ENCODE data around the gene MAST1. TPM values are rescaled to one million over a fixed set of nuclear protein-coding genes. Genes with fewer than 3 reads are reported as not detected.
"Not testable (repeated sequence)": the region's sequence is repeated elsewhere in the genome, so short reads cannot be mapped to it uniquely, and the experiment has no call there.

Gene MAST1
- total RNA-seq, 1 experiment from 2014 or later, result not detected

DNA sequence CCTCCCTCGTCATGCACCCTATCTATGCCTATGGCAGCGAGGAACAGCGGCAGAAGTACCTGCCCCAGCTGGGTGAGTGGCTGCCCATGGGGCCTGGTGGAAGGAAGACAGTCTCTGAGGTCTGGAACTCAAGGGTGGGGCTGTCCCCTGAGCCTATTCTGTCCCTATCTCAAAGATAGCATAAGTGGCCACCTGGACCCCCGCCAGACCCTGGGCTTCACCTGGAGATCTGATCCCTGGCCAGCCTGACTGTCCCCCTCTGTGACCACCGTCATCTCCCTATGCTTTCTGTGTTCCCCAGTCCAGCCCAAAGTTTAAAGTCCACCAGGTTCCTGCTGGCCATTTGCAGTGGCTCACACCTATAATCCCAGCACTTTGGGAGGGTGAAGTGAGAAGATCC is 55.3 kb downstream of the MAST1 start:
- DNase-seq (ENCODE audit: low read depth in 1 of 2, low spot score in 2 of 2), result no peak
- H3K27me3 ChIP-seq (replicated peaks), result no peaks in the 10 kb centered on the region
- H3K4me1 ChIP-seq (replicated peaks), result peaks cover 10% of the 10 kb centered on the region
- H3K9me3 ChIP-seq (replicated peaks), result no peaks in the 10 kb centered on the region
- no peak overlapping the region for H3K4me3 ChIP-seq
- H3K27ac ChIP-seq, result no peak overlapping the region
- peaks cover 14% of the 10 kb centered on the region; the same call in 1 of the 2 replicates for H3K36me3 ChIP-seq

- H3K36me3 ChIP-seq, result peaks cover 17% of the 10 kb centered on the region
- DNase-seq (ENCODE audit: low read depth in 1 of 2, low spot score in 2 of 2), result no peak
- no peaks in the 10 kb centered on the region for H3K9me3 ChIP-seq (replicated peaks)
- H3K27ac ChIP-seq, result no peak overlapping the region
- no peak overlapping the region for H3K4me3 ChIP-seq
- no peaks in the 10 kb centered on the region for H3K27me3 ChIP-seq (replicated peaks)
- peaks cover 8% of the 10 kb centered on the region for H3K4me1 ChIP-seq (replicated peaks)
These were observed 58.1 kb downstream of the MAST1 start for GRCh38 chr19:12896460-12896859.

- no peak for DNase-seq (ENCODE audit: low read depth in 1 of 2, low spot score in 2 of 2)
- H3K4me1 ChIP-seq (replicated peaks), result no peaks in the 10 kb centered on the region
- no peaks in the 10 kb centered on the region for H3K27me3 ChIP-seq (replicated peaks)
- H3K36me3 ChIP-seq, result peaks cover 17% of the 10 kb centered on the region
- H3K27ac ChIP-seq, result no peak overlapping the region
- no peaks in the 10 kb centered on the region for H3K9me3 ChIP-seq (replicated peaks)
- H3K4me3 ChIP-seq, result no peak overlapping the region
These were observed 61.7 kb downstream of the MAST1 start for GRCh38 chr19:12899891-12900518.

DNA sequence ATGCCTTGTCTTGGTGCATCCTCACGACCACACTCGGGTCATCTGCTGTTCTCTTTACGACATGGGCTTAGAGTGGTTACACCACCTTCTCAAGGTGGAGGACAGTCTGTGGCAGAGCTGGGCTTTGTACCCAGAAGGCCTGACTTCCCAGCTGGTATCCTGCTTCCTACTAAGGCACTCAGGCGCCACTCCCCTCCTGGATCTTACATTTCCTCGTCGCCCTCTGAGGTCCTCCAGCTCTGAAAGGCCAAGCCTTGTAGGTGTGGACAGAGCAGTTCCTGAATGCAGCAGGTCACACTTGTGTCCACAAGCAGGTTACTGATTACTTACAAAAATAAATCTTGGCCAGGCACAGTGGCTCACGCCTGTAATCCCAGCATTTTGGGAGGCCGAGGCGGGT is 68.9 kb downstream of the MAST1 start:
- Histone ChIP-seq H3K27me3 (replicated peaks) (no peaks in the 10 kb centered on the region), H3K36me3 (no peaks in the 10 kb centered on the region)

DNA sequence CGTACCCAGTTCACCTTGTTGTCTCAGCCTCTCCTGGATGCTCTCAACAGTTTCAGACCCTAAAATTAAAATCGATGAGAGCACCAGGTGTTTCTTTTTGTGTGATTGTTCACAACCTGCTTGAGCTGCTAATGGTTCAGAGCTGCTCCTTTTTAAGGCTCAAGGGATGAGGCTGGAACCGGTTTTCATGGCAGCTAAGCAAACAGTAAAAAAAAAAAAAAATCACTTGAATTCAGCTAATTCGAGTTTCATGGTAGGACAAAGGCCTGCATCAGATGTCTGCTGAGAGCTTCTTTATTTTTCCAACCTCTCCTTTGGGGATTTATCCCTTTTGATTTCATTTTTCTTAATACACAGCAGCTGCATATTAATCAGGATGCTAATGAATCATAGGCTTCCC is 74.3 kb downstream of the MAST1 start:
- Histone ChIP-seq H3K27ac (no peak overlapping the region), H3K9me3 (replicated peaks) (no peaks in the 10 kb centered on the region), H3K36me3 (no peaks in the 10 kb centered on the region), H3K4me3 (no peak overlapping the region), H3K27me3 (replicated peaks) (no peaks in the 10 kb centered on the region), H3K4me1 (replicated peaks) (peaks cover 15% of the 10 kb centered on the region)
- DNase-seq (ENCODE audit: low read depth in 1 of 2, low spot score in 2 of 2), result no peak

More for the DNA sequence above, 68.9 kb downstream of the MAST1 start:
- DNase-seq (ENCODE audit: low read depth in 1 of 2, low spot score in 2 of 2), result no peak
- Histone ChIP-seq H3K4me1 (replicated peaks) (no peaks in the 10 kb centered on the region), H3K27ac (no peak overlapping the region), H3K4me3 (no peak overlapping the region), H3K9me3 (replicated peaks) (no peaks in the 10 kb centered on the region)

GRCh38 chr19:12913011-12913561 is 74.8 kb downstream of the MAST1 start:
- no peak overlapping the region for H3K27ac ChIP-seq
- no peaks in the 10 kb centered on the region; the same call in 1 of the 2 replicates for H3K9me3 ChIP-seq (replicated peaks)
- peaks cover 15% of the 10 kb centered on the region for H3K4me1 ChIP-seq (replicated peaks)
- peak; percentile 60 to 67 for DNase-seq (ENCODE audit: low read depth in 1 of 2, low spot score in 2 of 2)
- H3K36me3 ChIP-seq, result no peaks in the 10 kb centered on the region
- H3K27me3 ChIP-seq (replicated peaks), result no peaks in the 10 kb centered on the region
- no peak overlapping the region for H3K4me3 ChIP-seq

DNA sequence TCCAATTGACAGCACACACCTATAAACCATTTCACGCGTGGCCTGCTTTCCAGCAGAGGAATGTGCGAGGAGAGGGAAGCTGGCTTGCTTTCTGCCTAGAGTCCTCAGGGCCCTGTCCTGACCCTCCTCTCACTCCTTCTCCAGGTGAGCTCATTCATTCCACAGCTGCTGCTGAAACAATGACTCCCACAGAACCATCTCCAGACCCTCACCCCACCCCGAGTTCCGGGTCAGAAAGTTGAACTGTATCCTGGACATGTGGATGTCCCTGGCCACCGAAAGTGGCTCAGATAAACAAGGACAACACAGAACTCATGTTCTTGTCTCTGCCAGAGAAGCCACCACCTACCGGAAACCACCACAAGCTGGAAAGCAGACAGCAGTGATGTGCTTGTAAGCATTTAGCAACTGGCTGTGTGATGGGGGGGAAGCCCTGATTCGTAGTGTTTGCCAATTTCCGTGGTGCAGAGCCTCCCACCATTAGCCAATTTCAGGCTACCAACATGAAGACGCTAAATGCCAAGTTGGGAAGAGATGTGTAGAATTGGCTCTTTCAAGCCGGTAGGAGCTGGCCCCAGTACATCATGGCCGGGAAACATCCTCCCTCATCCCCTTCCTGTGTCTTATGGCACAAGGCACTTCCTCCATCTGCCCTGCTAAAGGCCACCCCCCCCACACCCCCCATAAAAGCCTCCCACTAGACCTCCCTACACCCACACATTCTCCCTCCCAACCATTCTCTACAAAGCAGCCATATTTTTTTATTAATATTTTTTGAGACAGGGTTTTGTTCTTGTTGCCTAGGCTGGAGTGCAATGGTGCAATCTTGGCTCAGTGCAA is 75.8 kb downstream of the MAST1 start:
- DNase-seq (ENCODE audit: low read depth in 1 of 2, low spot score in 2 of 2), result no peak
- H3K9me3 ChIP-seq (replicated peaks), result peaks cover 9% of the 10 kb centered on the region
- no peaks in the 10 kb centered on the region for H3K27me3 ChIP-seq (replicated peaks)
- no peak overlapping the region for H3K27ac ChIP-seq
- peaks cover 18% of the 10 kb centered on the region for H3K4me1 ChIP-seq (replicated peaks)
- H3K4me3 ChIP-seq, result no peak overlapping the region
- H3K36me3 ChIP-seq, result no peaks in the 10 kb centered on the region

DNA sequence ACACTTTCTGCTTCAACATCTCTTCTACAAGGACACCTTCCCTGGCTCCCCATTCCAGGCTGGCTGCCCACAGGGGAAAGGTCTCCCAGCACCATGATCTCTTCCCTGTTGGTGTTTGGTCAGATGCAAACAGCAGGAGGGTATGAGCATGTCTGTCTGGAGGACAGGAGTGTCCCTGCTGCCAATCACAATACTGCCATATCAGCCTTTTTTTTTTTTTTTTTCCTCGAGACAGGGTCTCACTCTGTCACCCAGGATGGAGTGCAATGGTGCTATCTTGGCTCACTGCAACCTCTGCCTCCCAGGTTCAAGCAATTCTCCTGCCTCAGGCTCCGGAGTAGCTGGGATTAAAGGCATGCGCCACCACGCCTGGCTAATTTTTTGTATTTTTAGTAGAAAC is 77.5 kb downstream of the MAST1 start:
- H3K27ac ChIP-seq; DNase-seq (ENCODE audit: low read depth in 1 of 2, low spot score in 2 of 2); H3K9me3 ChIP-seq (replicated peaks); H3K36me3 ChIP-seq; H3K27me3 ChIP-seq (replicated peaks); H3K4me3 ChIP-seq: not testable (repeated sequence)
- peaks cover 23% of the 10 kb centered on the region for H3K4me1 ChIP-seq (replicated peaks)

DNA sequence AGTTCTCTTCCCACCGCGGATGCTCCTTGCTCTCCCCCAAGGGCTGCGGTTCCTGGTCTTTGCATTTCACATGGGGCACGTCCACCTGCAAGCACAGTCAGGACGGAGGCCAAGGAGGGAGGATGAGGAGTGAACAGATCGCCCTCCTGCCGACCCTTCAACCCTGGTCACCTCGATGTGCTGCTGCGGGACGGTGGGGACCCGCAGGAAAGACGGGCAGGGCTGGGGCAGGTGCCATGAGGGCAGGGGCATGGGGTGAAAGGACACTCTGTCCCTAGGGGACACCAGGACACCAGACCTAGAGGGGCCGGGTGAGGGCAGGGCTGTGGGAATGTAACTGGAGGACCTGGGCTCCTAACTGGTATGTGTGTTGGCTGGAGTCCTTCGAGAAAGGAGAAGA is 79.9 kb downstream of the MAST1 start:
- Histone ChIP-seq H3K9me3 (replicated peaks) (peaks cover 9% of the 10 kb centered on the region), H3K4me1 (replicated peaks) (peaks cover 17% of the 10 kb centered on the region), H3K4me3 (no peak overlapping the region), H3K27me3 (replicated peaks) (no peaks in the 10 kb centered on the region), H3K36me3 (peaks cover 10% of the 10 kb centered on the region), H3K27ac (no peak overlapping the region)
- DNase-seq (ENCODE audit: low read depth in 1 of 2, low spot score in 2 of 2), result no peak

- H3K9me3 ChIP-seq (replicated peaks), result peaks cover 9% of the 10 kb centered on the region
- no peaks in the 10 kb centered on the region for H3K27me3 ChIP-seq (replicated peaks)
- peaks cover 36% of the 10 kb centered on the region for H3K36me3 ChIP-seq
- DNase-seq (ENCODE audit: low read depth in 1 of 2, low spot score in 2 of 2), result no peak
- no peak overlapping the region for H3K27ac ChIP-seq
- H3K4me3 ChIP-seq, result no peak overlapping the region
- H3K4me1 ChIP-seq (replicated peaks), result peaks cover 8% of the 10 kb centered on the region
These were observed 82.7 kb downstream of the MAST1 start for GRCh38 chr19:12921047-12921446.

- DNase-seq (ENCODE audit: low read depth in 1 of 2, low spot score in 2 of 2), result no peak
- no peaks in the 10 kb centered on the region for H3K27me3 ChIP-seq (replicated peaks)
- H3K9me3 ChIP-seq (replicated peaks), result peaks cover 9% of the 10 kb centered on the region
- no peak overlapping the region for H3K4me3 ChIP-seq
- H3K36me3 ChIP-seq, result peaks cover 51% of the 10 kb centered on the region
- no peak overlapping the region for H3K27ac ChIP-seq
- H3K4me1 ChIP-seq (replicated peaks), result peaks cover 8% of the 10 kb centered on the region
These were observed 84.6 kb downstream of the MAST1 start for GRCh38 chr19:12922959-12923358.

Other genes with a start within 250 kb of the MAST1 start
- 2.1 and 2.4 TPM in 2 replicates for gene ZNF490, start 227.7 kb upstream of the MAST1 start, total RNA-seq (2014; rRNA removed; shearing (Covaris generic))
- 14.8 and 15.4 TPM in 2 replicates for gene ZNF791, start 227.6 kb upstream of the MAST1 start, total RNA-seq (2014; rRNA removed; shearing (Covaris generic))
- gene MAN2B1, start 171.8 kb upstream of the MAST1 start, total RNA-seq (2014; rRNA removed; shearing (Covaris generic)), result 36.1 and 38.7 TPM in 2 replicates
- gene WDR83, start 171.7 kb upstream of the MAST1 start, total RNA-seq (2014; rRNA removed; shearing (Covaris generic)), result 9.7 and 23.7 TPM in 2 replicates
- gene DHPS, start 156.6 kb upstream of the MAST1 start, total RNA-seq (2014; rRNA removed; shearing (Covaris generic)), result 69.4 and 71.1 TPM in 2 replicates
- gene GNG14, start 150.5 kb upstream of the MAST1 start, total RNA-seq (2014; rRNA removed; shearing (Covaris generic)), result not detected in 2 replicates
- 9.0 and 13.2 TPM in 2 replicates for gene FBXW9, start 141.9 kb upstream of the MAST1 start, total RNA-seq (2014; rRNA removed; shearing (Covaris generic))
- 24.0 and 25.8 TPM in 2 replicates for gene TNPO2, start 114.6 kb upstream of the MAST1 start, total RNA-seq (2014; rRNA removed; shearing (Covaris generic))
- gene TRIR, start 103.8 kb upstream of the MAST1 start, total RNA-seq (2014; rRNA removed; shearing (Covaris generic)), result 274 and 417 TPM in 2 replicates
- gene GET3, start 101.0 kb upstream of the MAST1 start, total RNA-seq (2014; rRNA removed; shearing (Covaris generic)), result 88.5 and 127 TPM in 2 replicates
- 0.13 TPM in 1 of 2 replicates, not detected in the other for gene BEST2, start 86.7 kb upstream of the MAST1 start, total RNA-seq (2014; rRNA removed; shearing (Covaris generic))
- 12.4 and 27.5 TPM in 2 replicates for gene HOOK2, start 63.0 kb upstream of the MAST1 start, total RNA-seq (2014; rRNA removed; shearing (Covaris generic))
- gene JUNB, start 47.0 kb upstream of the MAST1 start, total RNA-seq (2014; rRNA removed; shearing (Covaris generic)), result 112 and 115 TPM in 2 replicates
- 4.6 and 8.7 TPM in 2 replicates for gene PRDX2, start 36.7 kb upstream of the MAST1 start, total RNA-seq (2014; rRNA removed; shearing (Covaris generic))
- gene THSD8, start 36.4 kb upstream of the MAST1 start, total RNA-seq (2014; rRNA removed; shearing (Covaris generic)), result not detected in 2 replicates
- gene RNASEH2A, start 31.9 kb upstream of the MAST1 start, total RNA-seq (2014; rRNA removed; shearing (Covaris generic)), result 68.8 and 78.9 TPM in 2 replicates
- not detected in 2 replicates for gene RTBDN, start 3.9 kb upstream of the MAST1 start, total RNA-seq (2014; rRNA removed; shearing (Covaris generic))
- 21.8 and 25.5 TPM in 2 replicates for gene DNASE2, start 42.9 kb downstream of the MAST1 start, total RNA-seq (2014; rRNA removed; shearing (Covaris generic))
- not detected in 2 replicates for gene KLF1, start 48.7 kb downstream of the MAST1 start, total RNA-seq (2014; rRNA removed; shearing (Covaris generic))
- 25.9 and 43.7 TPM in 2 replicates for gene GCDH, start 52.6 kb downstream of the MAST1 start, total RNA-seq (2014; rRNA removed; shearing (Covaris generic))
- 0.24 TPM in 1 of 2 replicates, not detected in the other for gene SYCE2, start 80.8 kb downstream of the MAST1 start, total RNA-seq (2014; rRNA removed; shearing (Covaris generic))
- 48.3 and 101 TPM in 2 replicates for gene FARSA, start 95.2 kb downstream of the MAST1 start, total RNA-seq (2014; rRNA removed; shearing (Covaris generic))
- gene CALR, start 100.1 kb downstream of the MAST1 start, total RNA-seq (2014; rRNA removed; shearing (Covaris generic)), result 1,330 and 1,700 TPM in 2 replicates
- 145 and 164 TPM in 2 replicates for gene RAD23A, start 107.3 kb downstream of the MAST1 start, total RNA-seq (2014; rRNA removed; shearing (Covaris generic))
- gene GADD45GIP1, start 118.7 kb downstream of the MAST1 start, total RNA-seq (2014; rRNA removed; shearing (Covaris generic)), result 75.7 and 84.3 TPM in 2 replicates
- gene DAND5, start 131.1 kb downstream of the MAST1 start, total RNA-seq (2014; rRNA removed; shearing (Covaris generic)), result 0.41 TPM in 1 of 2 replicates, not detected in the other
- gene NFIX, start 157.0 kb downstream of the MAST1 start, total RNA-seq (2014; rRNA removed; shearing (Covaris generic)), result 9.4 and 10.9 TPM in 2 replicates

All from SJSA1 (cell line).